H1 (cell line): ENCODE results near the gene UAP1. TPM values are rescaled to one million over a fixed set of nuclear protein-coding genes. Genes with fewer than 3 reads are reported as not detected.

ENCODE experiments used
- CTCF ChIA-PET: fragments of 300-600 bp; sonication (Branson Sonifier 250); formaldehyde crosslinking; loops from one replicate; lab custom pipeline; 2021; ENCODE audit not compliant: partially characterized antibody; lab: Charles Lee
- POLR2A ChIA-PET: fragments of 300-600 bp; sonication (Branson Sonifier 250); formaldehyde crosslinking; loops from one replicate; lab custom pipeline; 2021; ENCODE audit warnings: inconsistent platforms; ENCODE audit not compliant: partially characterized antibody; lab: Charles Lee
- DNase-seq, 2 experiments: peaks; one replicate each; pipeline versions ENCODE4 v3.0.0 to v3.0.0-alpha.2; 2010 to 2022; ENCODE audit warnings: low spot score in 2 of 2, low read depth in 1 of 2, mixed read lengths in 1 of 2
- FAIRE-seq: peaks from 2 replicates; lab custom pipeline; 2011; peaks lifted over from hg19 to GRCh38; lab: Jason Lieb, UNC
- H2AFZ ChIP-seq: 2 replicates; pipeline ENCODE4 v1.8.1; 2012; ENCODE audit warnings: low read length, inconsistent platforms
- H2AK5ac ChIP-seq: 2 replicates; pipeline ENCODE4 v1.6.1; 2013; ENCODE audit warnings: low read depth, low read length
- H2BK120ac ChIP-seq: replicated peaks from 2 replicates; pipeline ENCODE3; 2013; ENCODE audit warnings: low read depth, low read length, inconsistent platforms
- H2BK12ac ChIP-seq: 2 replicates; pipeline ENCODE4 v1.6.1; 2013; ENCODE audit warnings: low read depth, low read length
- H2BK15ac ChIP-seq: 2 replicates; pipeline ENCODE4 v1.6.1; 2013; ENCODE audit warnings: low read length
- H2BK20ac ChIP-seq: 2 replicates; pipeline ENCODE4 v1.6.1; 2013; ENCODE audit warnings: low read length
- H2BK5ac ChIP-seq: 2 replicates; pipeline ENCODE4 v1.6.1; 2013; ENCODE audit warnings: low read depth, low read length
- H3K14ac ChIP-seq: 2 replicates; pipeline ENCODE4 v1.6.1; 2013; ENCODE audit warnings: inconsistent platforms; ENCODE audit not compliant: insufficient read length
- H3K18ac ChIP-seq: 2 replicates; pipeline ENCODE4 v1.6.1; 2013; ENCODE audit warnings: low read length; ENCODE audit errors: extremely low read depth
- H3K23ac ChIP-seq: 2 replicates; pipeline ENCODE4 v1.6.1; 2013; ENCODE audit warnings: inconsistent platforms; ENCODE audit not compliant: insufficient read length
- H3K23me2 ChIP-seq: 2 replicates; pipeline ENCODE4 v1.6.1; 2013; ENCODE audit warnings: low read depth, low read length
- H3K27ac ChIP-seq: 2 replicates; pipeline ENCODE4 v1.6.1; 2011; ENCODE audit warnings: low read depth, low read length, inconsistent platforms
- H3K27me3 ChIP-seq, 4 experiments: replicated peaks in 1 of 4; 1 replicate in 1 of 4; 2 replicates in 3 of 4; pipeline versions ENCODE4 v1.6.1 to v1.8.1; 2011 to 2013; ENCODE audit warnings: low read length in 3 of 4, mild to moderate bottlenecking in 3 of 4, inconsistent platforms in 2 of 4, mixed read lengths in 2 of 4, moderate library complexity in 1 of 4; ENCODE audit not compliant: control insufficient read depth in 3 of 4, insufficient read depth in 3 of 4; ENCODE audit errors: extremely low read depth in 1 of 4
- H3K36me3 ChIP-seq, 4 experiments: 2 replicates each; pipeline versions ENCODE4 v1.6.1 to v1.8.1; 2011 to 2013; ENCODE audit warnings: mild to moderate bottlenecking in 4 of 4, low read length in 3 of 4, moderate library complexity in 2 of 4, control low read depth in 1 of 4, inconsistent platforms in 1 of 4; ENCODE audit not compliant: insufficient read depth in 4 of 4, control insufficient read depth in 2 of 4
- H3K4ac ChIP-seq: replicated peaks from 2 replicates; pipeline ENCODE3; 2013; ENCODE audit warnings: low read length, low read depth, mixed read lengths, inconsistent platforms; ENCODE audit not compliant: insufficient read length
- H3K4me1 ChIP-seq, 4 experiments: replicated peaks in 1 of 4; 1 replicate in 1 of 4; 2 replicates in 3 of 4; pipeline versions ENCODE4 v1.6.1 to v1.8.1; 2011 to 2013; ENCODE audit warnings: low read length in 3 of 4, inconsistent platforms in 2 of 4, mixed read lengths in 1 of 4; ENCODE audit not compliant: insufficient read depth in 4 of 4, control insufficient read depth in 3 of 4
- H3K4me2 ChIP-seq, 2 experiments: 2 replicates each; pipeline versions ENCODE4 v1.6.1 to v1.8.1; 2011 to 2013; ENCODE audit warnings: low read depth in 2 of 2, low read length in 2 of 2, control low read depth in 1 of 2, inconsistent platforms in 1 of 2, mild to moderate bottlenecking in 1 of 2; ENCODE audit not compliant: insufficient read depth in 1 of 2
- H3K4me3 ChIP-seq, 4 experiments: fragments of 200-600, 300-600 bp in 1 of 4; sonication (generic), shearing (Covaris generic), sonication (Bioruptor Twin) in 1 of 4; 2 replicates each; pipeline versions ENCODE4 v1.5.1 to v1.8.1; 2011 to 2016; ENCODE audit warnings: low read length in 4 of 4, low read depth in 3 of 4, control low read depth in 2 of 4, inconsistent platforms in 2 of 4, mild to moderate bottlenecking in 2 of 4, mixed read lengths in 1 of 4, moderate library complexity in 1 of 4; ENCODE audit not compliant: insufficient read depth in 2 of 4; ENCODE audit errors: extremely low read depth in 1 of 4
- H3K56ac ChIP-seq: replicated peaks from 2 replicates; pipeline ENCODE3; 2013; ENCODE audit warnings: low read depth, mild to moderate bottlenecking, mixed read lengths, low read length, inconsistent platforms; ENCODE audit not compliant: insufficient read length
- H3K79me1 ChIP-seq: 2 replicates; pipeline ENCODE4 v1.6.1; 2013; ENCODE audit warnings: low read depth, low read length, control low read depth
- H3K79me2 ChIP-seq, 2 experiments: 2 replicates each; pipeline versions ENCODE4 v1.6.1 to v1.8.1; 2012 to 2013; ENCODE audit warnings: low read length in 2 of 2, mild to moderate bottlenecking in 2 of 2, inconsistent platforms in 1 of 2; ENCODE audit not compliant: insufficient read depth in 2 of 2, control insufficient read depth in 1 of 2
- H3K9ac ChIP-seq, 4 experiments: replicated peaks in 1 of 4; 1 replicate in 1 of 4; 2 replicates in 3 of 4; pipeline versions ENCODE4 v1.6.1 to v1.8.1; 2011 to 2013; ENCODE audit warnings: low read depth in 3 of 4, low read length in 3 of 4, control low read depth in 2 of 4, mild to moderate bottlenecking in 2 of 4, moderate library complexity in 2 of 4, inconsistent platforms in 1 of 4; ENCODE audit errors: extremely low read depth in 1 of 4
- H3K9me3 ChIP-seq, 2 experiments: 2 replicates each; pipeline versions ENCODE4 v1.6.1 to v1.8.1; 2012 to 2013; ENCODE audit warnings: mild to moderate bottlenecking in 2 of 2, moderate library complexity in 2 of 2, control low read depth in 1 of 2, inconsistent platforms in 1 of 2, low read depth in 1 of 2, low read length in 1 of 2, mixed read lengths in 1 of 2; ENCODE audit not compliant: insufficient read depth in 2 of 2
- H4K20me1 ChIP-seq, 2 experiments: replicated peaks in 1 of 2; 2 replicates each; pipeline versions ENCODE3 to v1.8.1; 2011 to 2013; ENCODE audit warnings: inconsistent platforms in 2 of 2, low read length in 2 of 2, mild to moderate bottlenecking in 1 of 2; ENCODE audit not compliant: insufficient read depth in 2 of 2, control insufficient read depth in 1 of 2
- H4K5ac ChIP-seq: 2 replicates; pipeline ENCODE4 v1.6.1; 2013; ENCODE audit warnings: low read length, low read depth, mixed read lengths, inconsistent platforms; ENCODE audit not compliant: insufficient read length
- H4K8ac ChIP-seq: 2 replicates; pipeline ENCODE4 v1.8.0; 2013; ENCODE audit warnings: mild to moderate bottlenecking, moderate library complexity, low read length, inconsistent platforms; ENCODE audit not compliant: insufficient read depth; ENCODE audit errors: extremely low read depth
- H4K91ac ChIP-seq: replicated peaks from 2 replicates; pipeline ENCODE3; 2013; ENCODE audit warnings: low read length, mixed read lengths, inconsistent platforms; ENCODE audit not compliant: insufficient read length
- FOSL1 ChIP-seq: IDR thresholded peaks from 2 replicates; pipeline ENCODE4 v1.6.1; 2011; ENCODE audit warnings: mild to moderate bottlenecking, low read depth, low read length, moderate library complexity; ENCODE audit not compliant: insufficient read depth
- HDAC2 ChIP-seq, 2 experiments: fragments of 300-600 bp in 1 of 2; sonication (generic) in 1 of 2; IDR thresholded peaks; 2 replicates each; pipeline ENCODE4 v1.6.1; 2011 to 2012; ENCODE audit warnings: low read depth in 2 of 2, low read length in 2 of 2, mild to moderate bottlenecking in 2 of 2, moderate library complexity in 2 of 2, borderline replicate concordance in 1 of 2, inconsistent platforms in 1 of 2
- KDM1A ChIP-seq: fragments of 200-600, 300-600 bp; sonication (generic); IDR thresholded peaks from 2 replicates; pipeline ENCODE4 v1.7.1; 2016; ENCODE audit warnings: mild to moderate bottlenecking, low read length, borderline replicate concordance
- PHF8 ChIP-seq: fragments of 200-600 bp; sonication (generic); conservative IDR thresholded peaks from 2 replicates; pipeline ENCODE4 v1.7.1; 2012; ENCODE audit warnings: low read depth, mild to moderate bottlenecking, inconsistent platforms, low read length, moderate library complexity
- POLR2A ChIP-seq, 2 experiments: IDR thresholded peaks; 1 replicate in 1 of 2; 2 replicates in 1 of 2; pipeline ENCODE4 v1.6.1; 2011; ENCODE audit warnings: low read depth in 2 of 2, low read length in 2 of 2, mild to moderate bottlenecking in 2 of 2; ENCODE audit errors: control extremely low read depth in 1 of 2
- RBBP5 ChIP-seq: IDR thresholded peaks from 2 replicates; pipeline ENCODE4 v1.7.1; 2012; ENCODE audit warnings: low read depth, mild to moderate bottlenecking, inconsistent platforms, low read length, moderate library complexity, borderline replicate concordance
- SIX5 ChIP-seq: IDR thresholded peaks from 2 replicates; pipeline ENCODE4 v1.6.1; 2011; ENCODE audit warnings: mild to moderate bottlenecking, low read depth, low read length
- SRF ChIP-seq: IDR thresholded peaks from 2 replicates; pipeline ENCODE4 v1.6.1; 2011; ENCODE audit warnings: mild to moderate bottlenecking, low read depth, low read length, moderate library complexity
- TAF1 ChIP-seq: IDR thresholded peaks from 2 replicates; pipeline ENCODE4 v1.6.1; 2011; ENCODE audit warnings: mild to moderate bottlenecking, low read depth, low read length
- TBP ChIP-seq: IDR thresholded peaks from 2 replicates; pipeline ENCODE4 v1.6.1; 2011; ENCODE audit warnings: low read depth, low read length, improper control_type of control experiment
- WGBS, 2 experiments: shearing (Covaris generic) in 1 of 2; methylation state at CpG; one replicate each; pipeline versions ENCODE4 v1.1.6 to v1.1.7; 2013 to 2015; ENCODE audit warnings: low lambda C conversion rate in 2 of 2, mixed read lengths in 2 of 2, inconsistent platforms in 1 of 2, low coverage in 1 of 2, missing lambda C conversion rate in 1 of 2; ENCODE audit not compliant: insufficient replicate concordance in 2 of 2, insufficient coverage in 1 of 2, insufficient read length in 1 of 2; ENCODE audit errors: extremely low coverage in 1 of 2, missing lambda C conversion rate in 1 of 2; 5-methylcytosine and 5-hydroxymethylcytosine counted together
- polyA plus RNA-seq, 7 experiments: library from polyadenylated mRNA; depleted of rRNA in 3 of 7; stranded (reverse) in 5 of 7; unstranded in 2 of 7; fragments of >200 nt in 5 of 7; fragments of 200-250 nt in 2 of 7; gene quantifications; 1 replicate in 5 of 7; 2 replicates in 1 of 7; 4 replicates in 1 of 7; pipeline versions ENCODE4 v1.2.1 to v1.2.3, GENCODE V29; 2011 to 2013; ENCODE audit warnings: missing spikeins in 2 of 7, mixed read lengths in 2 of 7
- total RNA-seq: library from RNA; stranded (reverse); fragmentation: NEBNext Ultra II Directional; extraction: Animal tissue kit (Norgen Biotek cat#: 25700); gene quantifications from 2 replicates; pipeline ENCODE4 v1.2.1, GENCODE V29; 2021
- TF ChIP-seq, protein P1 (sequence below): IDR thresholded peaks from 2 replicates; pipeline ENCODE4 v1.6.1; 2012; ENCODE audit warnings: low read length, inconsistent platforms

UAP1 gene
- total and polyA plus RNA-seq, 2 of the 8 experiments (the other 6 are each of a cell fraction or from before 2014, with no cell fraction given) = 9.4 to 32.9 TPM

GRCh38 chr1:162626761-162627160, 65.2 kb downstream of the UAP1 start:
- H2BK15ac ChIP-seq = no peak overlapping the region
- no peak overlapping the region for H3K4me2 ChIP-seq
- DNase-seq = no peak
- POLR2A ChIA-PET = no interaction called here
- H3K4me3 ChIP-seq = no peak overlapping the region
- H3K79me1 ChIP-seq = no peaks in the 10 kb centered on the region
- TF ChIP-seq RBBP5 (no peak), PHF8 (no peak), TBP (no peak), SIX5 (no peak), POLR2A (IDR thresholded peaks at IDR 0.05; ENCODE audit: control extremely low read depth in 1 of 2, low read depth in 2 of 2, low read length in 2 of 2) (no peak), TAF1 (no peak), KDM1A (no peak), HDAC2 (IDR thresholded peaks at IDR 0.05; ENCODE audit: borderline replicate concordance in 1 of 2, low read depth in 2 of 2, low read length in 2 of 2) (no peak), SRF (no peak), FOSL1 (no peak)
- TF ChIP-seq, protein P1, sequence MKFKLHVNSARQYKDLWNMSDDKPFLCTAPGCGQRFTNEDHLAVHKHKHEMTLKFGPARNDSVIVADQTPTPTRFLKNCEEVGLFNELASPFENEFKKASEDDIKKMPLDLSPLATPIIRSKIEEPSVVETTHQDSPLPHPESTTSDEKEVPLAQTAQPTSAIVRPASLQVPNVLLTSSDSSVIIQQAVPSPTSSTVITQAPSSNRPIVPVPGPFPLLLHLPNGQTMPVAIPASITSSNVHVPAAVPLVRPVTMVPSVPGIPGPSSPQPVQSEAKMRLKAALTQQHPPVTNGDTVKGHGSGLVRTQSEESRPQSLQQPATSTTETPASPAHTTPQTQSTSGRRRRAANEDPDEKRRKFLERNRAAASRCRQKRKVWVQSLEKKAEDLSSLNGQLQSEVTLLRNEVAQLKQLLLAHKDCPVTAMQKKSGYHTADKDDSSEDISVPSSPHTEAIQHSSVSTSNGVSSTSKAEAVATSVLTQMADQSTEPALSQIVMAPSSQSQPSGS = no peak
- TF ChIP-seq, all 59 proteins: peak for 0
- Histone ChIP-seq H4K5ac (no peak overlapping the region), H3K56ac (no peak overlapping the region), H2BK20ac (no peak overlapping the region), H3K27ac (no peak overlapping the region), H3K23ac (no peak overlapping the region), H3K4ac (no peak overlapping the region), H2BK5ac (no peak overlapping the region), H3K27me3 (no peaks in the 10 kb centered on the region), H3K9me3 (no peaks in the 10 kb centered on the region), H3K18ac (no peak overlapping the region), H3K4me1 (no peaks in the 10 kb centered on the region), H3K79me2 (no peaks in the 10 kb centered on the region), H3K23me2 (no peaks in the 10 kb centered on the region), H2BK120ac (no peak overlapping the region), H3K9ac (no peak overlapping the region), H2AK5ac (no peak overlapping the region), H2BK12ac (no peak overlapping the region), H2AFZ (no peak overlapping the region), H4K91ac (no peak overlapping the region), H4K20me1 (no peaks in the 10 kb centered on the region), H3K14ac (no peak overlapping the region), H3K36me3 (no peaks in the 10 kb centered on the region), H4K8ac (no peak overlapping the region)
- no peak for FAIRE-seq
- 90% methylated on average over 2 of the region's 2 CpGs; no CpG with 5 or more reads in 1 of the 2 experiments for WGBS, 2 experiments
- CTCF ChIA-PET = interaction anchor here (1.0 to 3.6 kb wide), 8 partner anchors 9 to 107 kb away, joined by 3 to 16 read pairs (median 4); no protein-coding TSS in a partner anchor
